GM19324 (cell line): ENCODE data around the gene ASB16.
"Not testable (repeated sequence)": the region's sequence is repeated elsewhere in the genome, so short reads cannot be mapped to it uniquely, and the experiment has no call there.

Source experiments
- ATAC-seq: cut with Tn5 transposase; IDR thresholded peaks from one replicate; pipeline ENCODE4 v1.9.1; 2021; ENCODE audit warnings: mild to moderate bottlenecking, moderate library complexity; ENCODE audit not compliant: unreplicated experiment, low FRiP score

The ASB16 gene

GRCh38 chr17:44146375-44147346 lies 23.8 kb upstream of the ASB16 start:
- no peak for ATAC-seq

- no peak for ATAC-seq
Measured at GRCh38 chr17:44147812-44148211, 22.7 kb upstream of the ASB16 start.

- ATAC-seq: not testable (repeated sequence)
Measured at GRCh38 chr17:44149066-44149465, 21.4 kb upstream of the ASB16 start.

- no peak for ATAC-seq
Measured at GRCh38 chr17:44149750-44150329, 20.7 kb upstream of the ASB16 start.

GRCh38 chr17:44152875-44153274 lies 17.6 kb upstream of the ASB16 start:
- ATAC-seq: no peak

- ATAC-seq: no peak
Measured at GRCh38 chr17:44155488-44155887, 15.0 kb upstream of the ASB16 start.

- no peak for ATAC-seq
Measured at GRCh38 chr17:44159519-44160210, 10.8 kb upstream of the ASB16 start.

GRCh38 chr17:44164476-44164875 lies 6.0 kb upstream of the ASB16 start:
- no peak for ATAC-seq

GRCh38 chr17:44167181-44167861 lies 3.2 kb upstream of the ASB16 start:
- ATAC-seq: no peak

- ATAC-seq: no peak
Measured at GRCh38 chr17:44170135-44170498, 387 bp upstream of the ASB16 start.

- no peak for ATAC-seq
Measured at GRCh38 chr17:44171931-44172455, 1.5 kb downstream of the ASB16 start.

- no peak for ATAC-seq
Measured at GRCh38 chr17:44174427-44174826, 3.9 kb downstream of the ASB16 start.

- no peak for ATAC-seq
Measured at GRCh38 chr17:44176257-44176656, 5.8 kb downstream of the ASB16 start.

- ATAC-seq: no peak
Measured at GRCh38 chr17:44176671-44177501, 6.4 kb downstream of the ASB16 start.

GRCh38 chr17:44177640-44178039 lies 7.1 kb downstream of the ASB16 start:
- no peak for ATAC-seq

GRCh38 chr17:44178133-44178532 lies 7.6 kb downstream of the ASB16 start:
- no peak for ATAC-seq

GRCh38 chr17:44183024-44183423 lies 12.5 kb downstream of the ASB16 start:
- no peak for ATAC-seq

GRCh38 chr17:44184212-44184810 lies 13.8 kb downstream of the ASB16 start:
- ATAC-seq: no peak
